Panc1 (cell line): ENCODE results near the gene CTR9. TPM values are rescaled to one million over a fixed set of nuclear protein-coding genes. Genes with fewer than 3 reads are reported as not detected.
A peak's percentile ranks its signal among the peaks of the same experiment; 100 is the strongest.

Experiments used
- ATAC-seq: fragments of 200-7000 bp; cut with Tn5 transposase; 2 replicates; pipeline ENCODE4 v1.9.1; 2020; ENCODE audit warnings: mild to moderate bottlenecking, moderate library complexity
- BruUV-seq: library from RNA; stranded (reverse); fragments of 400-500 nt; replicated peaks from 2 replicates; lab custom pipeline; 2021; lab: Mats Ljungman, UMichigan
- CTCF ChIA-PET: fragments of 300-600 bp; sonication (Branson Sonifier 250); formaldehyde crosslinking; loops from one replicate; lab custom pipeline; 2022; ENCODE audit warnings: antibody characterized with exemption; lab: Charles Lee
- POLR2A ChIA-PET: fragments of 300-600 bp; sonication (Branson Sonifier 250); formaldehyde crosslinking; loops from one replicate; lab custom pipeline; 2022; ENCODE audit warnings: antibody characterized with exemption; lab: Charles Lee
- DNase-seq: peaks from one replicate; pipeline ENCODE4 v3.0.0-alpha.2; 2010; ENCODE audit warnings: low read depth, low spot score
- H3K27ac ChIP-seq: 2 replicates; pipeline ENCODE4 v1.5.1; 2011; ENCODE audit warnings: mild to moderate bottlenecking, low read length, inconsistent platforms
- H3K27me3 ChIP-seq: fragments of 200-500 bp; sonication (Bioruptor generic); 2 replicates; pipeline ENCODE4 v1.6.0; 2014; ENCODE audit warnings: low read length, inconsistent platforms; ENCODE audit not compliant: control insufficient read depth, insufficient read depth
- H3K36me3 ChIP-seq: fragments of 200-500 bp; sonication (Bioruptor generic); 2 replicates; pipeline ENCODE4 v1.5.1; 2014; ENCODE audit warnings: inconsistent platforms, mild to moderate bottlenecking, low read length, moderate library complexity; ENCODE audit not compliant: control insufficient read depth, insufficient read depth
- H3K4me1 ChIP-seq: 2 replicates; pipeline ENCODE4 v1.5.1; 2011; ENCODE audit warnings: inconsistent platforms, mild to moderate bottlenecking, low read length, moderate library complexity; ENCODE audit not compliant: control insufficient read depth, insufficient read depth
- H3K4me3 ChIP-seq, 2 experiments: 2 replicates each; pipeline ENCODE4 v1.5.1; 2011 to 2012; ENCODE audit warnings: low read depth in 2 of 2, low read length in 2 of 2, mild to moderate bottlenecking in 2 of 2, inconsistent platforms in 1 of 2, moderate library complexity in 1 of 2
- H3K9me3 ChIP-seq: fragments of 200-500 bp; sonication (Bioruptor generic); 2 replicates; pipeline ENCODE4 v1.5.1; 2014; ENCODE audit warnings: low read depth, mild to moderate bottlenecking, inconsistent platforms, low read length, moderate library complexity; ENCODE audit not compliant: control insufficient read depth, insufficient read depth
- CTCF ChIP-seq: fragments of 450-650 bp; IDR thresholded peaks from 2 replicates; pipeline ENCODE4 v1.5.1; 2017; ENCODE audit warnings: mild to moderate bottlenecking
- POLR2AphosphoS5 ChIP-seq: IDR thresholded peaks from 2 replicates; pipeline ENCODE4 v1.6.1; 2012; ENCODE audit warnings: mild to moderate bottlenecking, low read depth, low read length, moderate library complexity
- SIN3A ChIP-seq: IDR thresholded peaks from 2 replicates; pipeline ENCODE4 v1.6.1; 2012; ENCODE audit warnings: low read depth, mild to moderate bottlenecking, low read length, moderate library complexity, borderline replicate concordance; ENCODE audit not compliant: insufficient read depth
- TCF7L2 ChIP-seq: IDR thresholded peaks from 2 replicates; pipeline ENCODE4 v1.6.1; 2011; ENCODE audit warnings: mild to moderate bottlenecking, low read depth, low read length, inconsistent platforms
- in situ Hi-C: cut with HindIII; loops from 2 replicates; pipeline ENCODE4 v1.10.0; 2016; ENCODE audit warnings: low sequenced_read_pairs, low pct_unique_long_range_greater_than_20kb
- intact Hi-C: fragments of 100-400 bp; cut with micrococcal nuclease; formaldehyde crosslinking; loops from one replicate; pipeline ENCODE4 v1.10.0; 2022; ENCODE audit not compliant: unreplicated experiment
- total RNA-seq: library from RNA; stranded (reverse); gene quantifications from one replicate; pipeline ENCODE4 v1.2.1, GENCODE V29; 2021; ENCODE audit not compliant: unreplicated experiment
- TF ChIP-seq, protein P1 (sequence below), 2 experiments: IDR thresholded peaks; 2 replicates each; pipeline ENCODE4 v1.6.1; 2011 to 2012; ENCODE audit warnings: low read depth in 2 of 2, control low read depth in 1 of 2, low read length in 1 of 2, mild to moderate bottlenecking in 1 of 2, moderate library complexity in 1 of 2; ENCODE audit not compliant: insufficient read depth in 1 of 2

The CTR9 gene
- total RNA-seq, 1 experiment from 2014 or later, result 60.1 TPM

DNA sequence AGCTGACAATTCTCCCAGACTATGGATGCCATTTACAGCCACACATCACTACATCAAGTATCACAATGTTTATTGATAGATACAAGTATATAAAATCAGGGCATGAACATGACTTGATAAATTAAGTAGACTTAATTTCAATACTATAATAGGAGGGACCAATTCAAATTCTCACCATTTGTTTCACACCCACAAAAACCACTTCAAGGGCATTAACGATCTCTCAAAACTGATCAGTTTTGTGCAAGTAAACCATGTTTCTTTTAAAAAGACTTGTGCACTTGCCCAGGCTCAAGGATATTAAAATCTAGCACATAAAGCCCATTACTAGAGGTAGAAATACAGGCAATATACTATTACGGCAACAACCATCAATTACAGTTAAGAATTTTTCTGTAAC, 46.0 kb downstream of the CTR9 start:
- intact Hi-C loops, result no loop called here
- TF ChIP-seq, protein P1, sequence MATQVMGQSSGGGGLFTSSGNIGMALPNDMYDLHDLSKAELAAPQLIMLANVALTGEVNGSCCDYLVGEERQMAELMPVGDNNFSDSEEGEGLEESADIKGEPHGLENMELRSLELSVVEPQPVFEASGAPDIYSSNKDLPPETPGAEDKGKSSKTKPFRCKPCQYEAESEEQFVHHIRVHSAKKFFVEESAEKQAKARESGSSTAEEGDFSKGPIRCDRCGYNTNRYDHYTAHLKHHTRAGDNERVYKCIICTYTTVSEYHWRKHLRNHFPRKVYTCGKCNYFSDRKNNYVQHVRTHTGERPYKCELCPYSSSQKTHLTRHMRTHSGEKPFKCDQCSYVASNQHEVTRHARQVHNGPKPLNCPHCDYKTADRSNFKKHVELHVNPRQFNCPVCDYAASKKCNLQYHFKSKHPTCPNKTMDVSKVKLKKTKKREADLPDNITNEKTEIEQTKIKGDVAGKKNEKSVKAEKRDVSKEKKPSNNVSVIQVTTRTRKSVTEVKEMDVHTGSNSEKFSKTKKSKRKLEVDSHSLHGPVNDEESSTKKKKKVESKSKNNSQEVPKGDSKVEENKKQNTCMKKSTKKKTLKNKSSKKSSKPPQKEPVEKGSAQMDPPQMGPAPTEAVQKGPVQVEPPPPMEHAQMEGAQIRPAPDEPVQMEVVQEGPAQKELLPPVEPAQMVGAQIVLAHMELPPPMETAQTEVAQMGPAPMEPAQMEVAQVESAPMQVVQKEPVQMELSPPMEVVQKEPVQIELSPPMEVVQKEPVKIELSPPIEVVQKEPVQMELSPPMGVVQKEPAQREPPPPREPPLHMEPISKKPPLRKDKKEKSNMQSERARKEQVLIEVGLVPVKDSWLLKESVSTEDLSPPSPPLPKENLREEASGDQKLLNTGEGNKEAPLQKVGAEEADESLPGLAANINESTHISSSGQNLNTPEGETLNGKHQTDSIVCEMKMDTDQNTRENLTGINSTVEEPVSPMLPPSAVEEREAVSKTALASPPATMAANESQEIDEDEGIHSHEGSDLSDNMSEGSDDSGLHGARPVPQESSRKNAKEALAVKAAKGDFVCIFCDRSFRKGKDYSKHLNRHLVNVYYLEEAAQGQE (IDR thresholded peaks at IDR 0.05; ENCODE audit: insufficient read depth in 1 of 2, low read depth in 2 of 2, low read length in 1 of 2), result no peak
- TF ChIP-seq TCF7L2, result no peak
- no peak for TF ChIP-seq POLR2AphosphoS5
- TF ChIP-seq CTCF, result no peak
- no peak for TF ChIP-seq SIN3A
- no TSS peak for BruUV-seq
- Histone ChIP-seq H3K27me3 (no peaks in the 10 kb centered on the region), H3K27ac (0 out of 2 replicates have a peak overlapping the region, but pooled peaks have one; percentile 12), H3K4me1 (peaks cover 42% of the 10 kb centered on the region), H3K36me3 (peaks cover 58% of the 10 kb centered on the region), H3K9me3 (no peaks in the 10 kb centered on the region), H3K4me3 (no peak overlapping the region)
- ChIA-PET POLR2A (no interaction called here), CTCF (no interaction called here)
- no peak for DNase-seq
- in situ Hi-C loops, result no loop called here
- ATAC-seq, result no peak

GRCh38 chr11:10797531-10797930, 46.5 kb downstream of the CTR9 start:
- intact Hi-C loops, result no loop called here
- H3K27ac ChIP-seq, result no peak overlapping the region
- POLR2A ChIA-PET, result interaction anchor here (0.6 kb wide), 1 partner anchor 728 kb away, joined by 10 read pairs; no protein-coding TSS in a partner anchor
- no peaks in the 10 kb centered on the region for H3K27me3 ChIP-seq
- H3K4me3 ChIP-seq, result no peak overlapping the region
- CTCF ChIA-PET, result no interaction called here
- no peak for DNase-seq
- no peak for ATAC-seq
- TF ChIP-seq, protein P1 (IDR thresholded peaks at IDR 0.05; ENCODE audit: insufficient read depth in 1 of 2, low read depth in 2 of 2, low read length in 1 of 2), result no peak
- no peak for TF ChIP-seq CTCF
- no peak; the same call in 1 of the 2 replicates for TF ChIP-seq POLR2AphosphoS5
- TF ChIP-seq TCF7L2, result no peak
- no peak for TF ChIP-seq SIN3A
- H3K4me1 ChIP-seq, result peaks cover 44% of the 10 kb centered on the region
- H3K36me3 ChIP-seq, result peaks cover 62% of the 10 kb centered on the region
- in situ Hi-C loops, result no loop called here
- H3K9me3 ChIP-seq, result no peaks in the 10 kb centered on the region
- no TSS peak for BruUV-seq
